Left ventricle myocardium inferior (tissue), 1 donor: Measurements from ENCODE around the gene SPTLC3. TPM values are rescaled to one million over a fixed set of nuclear protein-coding genes. Genes with fewer than 3 reads are reported as not detected.

ENCODE experiments used
- DNase-seq: peaks from one replicate; pipeline ENCODE4 v3.0.0-alpha.2; 2020
- H3K27ac ChIP-seq: fragments of 200-600 bp; replicated peaks from 2 replicates; pipeline ENCODE4 v1.8.0; 2021
- H3K27me3 ChIP-seq: fragments of 200-600 bp; 2 replicates; pipeline ENCODE4 v1.8.0; 2021; ENCODE audit warnings: low read depth
- H3K36me3 ChIP-seq: fragments of 200-600 bp; 2 replicates; pipeline ENCODE4 v1.8.0; 2021
- H3K4me1 ChIP-seq: fragments of 200-600 bp; 2 replicates; pipeline ENCODE4 v1.8.0; 2021
- H3K4me3 ChIP-seq: fragments of 200-600 bp; 2 replicates; pipeline ENCODE4 v1.8.0; 2021; ENCODE audit warnings: mild to moderate bottlenecking, moderate library complexity
- H3K9me3 ChIP-seq: fragments of 200-600 bp; replicated peaks from 2 replicates; pipeline ENCODE4 v1.8.0; 2021
- intact Hi-C: fragments of 100-400 bp; cut with micrococcal nuclease; formaldehyde crosslinking; loops from one replicate; pipeline ENCODE4 v1.11.0; 2022
- total RNA-seq: library from RNA; stranded (reverse); fragmentation: NEBNext Ultra II Directional; extraction: Animal tissue kit (Norgen Biotek cat#: 25700); gene quantifications from one replicate; pipeline ENCODE4 v1.2.1, GENCODE V29; 2021
- TF ChIP-seq, protein P1 (sequence below): fragments of 200-600 bp; IDR thresholded peaks from 2 replicates; pipeline ENCODE4 v1.8.0; 2021; ENCODE audit warnings: antibody characterized with exemption, mild to moderate bottlenecking, borderline replicate concordance
- donor health status: DM: no; HTN: yes; CAD: no; lungs with severe emphysema.

SPTLC3 gene
- total RNA-seq, 1 donor from 2014 or later = 9.0 TPM

GRCh38 chr20:13186043-13186774, 177.4 kb downstream of the SPTLC3 start:
- Histone ChIP-seq H3K27me3 (no peaks in the 10 kb centered on the region), H3K9me3 (peaks cover 32% of the 10 kb centered on the region), H3K4me1 (no peaks in the 10 kb centered on the region), H3K4me3 (no peak overlapping the region), H3K36me3 (no peaks in the 10 kb centered on the region), H3K27ac (no peak overlapping the region)
- no peak for DNase-seq
- intact Hi-C loops = no loop called here
- TF ChIP-seq, protein P1, sequence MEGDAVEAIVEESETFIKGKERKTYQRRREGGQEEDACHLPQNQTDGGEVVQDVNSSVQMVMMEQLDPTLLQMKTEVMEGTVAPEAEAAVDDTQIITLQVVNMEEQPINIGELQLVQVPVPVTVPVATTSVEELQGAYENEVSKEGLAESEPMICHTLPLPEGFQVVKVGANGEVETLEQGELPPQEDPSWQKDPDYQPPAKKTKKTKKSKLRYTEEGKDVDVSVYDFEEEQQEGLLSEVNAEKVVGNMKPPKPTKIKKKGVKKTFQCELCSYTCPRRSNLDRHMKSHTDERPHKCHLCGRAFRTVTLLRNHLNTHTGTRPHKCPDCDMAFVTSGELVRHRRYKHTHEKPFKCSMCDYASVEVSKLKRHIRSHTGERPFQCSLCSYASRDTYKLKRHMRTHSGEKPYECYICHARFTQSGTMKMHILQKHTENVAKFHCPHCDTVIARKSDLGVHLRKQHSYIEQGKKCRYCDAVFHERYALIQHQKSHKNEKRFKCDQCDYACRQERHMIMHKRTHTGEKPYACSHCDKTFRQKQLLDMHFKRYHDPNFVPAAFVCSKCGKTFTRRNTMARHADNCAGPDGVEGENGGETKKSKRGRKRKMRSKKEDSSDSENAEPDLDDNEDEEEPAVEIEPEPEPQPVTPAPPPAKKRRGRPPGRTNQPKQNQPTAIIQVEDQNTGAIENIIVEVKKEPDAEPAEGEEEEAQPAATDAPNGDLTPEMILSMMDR = no peak

DNA sequence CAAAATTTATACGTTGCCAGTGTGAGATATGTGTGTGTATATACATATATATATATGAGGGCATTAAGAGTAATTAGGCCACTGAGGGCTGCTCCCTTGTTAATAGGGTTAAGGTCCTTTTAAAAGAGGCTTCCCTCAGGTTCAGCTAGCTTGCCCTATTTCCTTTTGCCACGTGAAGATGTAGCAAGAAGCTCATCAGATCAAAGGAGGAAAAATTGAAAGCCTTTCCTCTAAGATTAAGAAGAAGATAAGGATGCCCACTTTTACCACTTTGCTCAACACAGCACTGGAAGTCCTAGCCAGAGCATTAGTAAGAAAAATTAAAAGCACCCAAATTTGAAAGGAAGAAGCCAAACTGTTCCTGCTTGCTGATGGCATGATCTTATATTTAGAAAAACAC, 179.1 kb downstream of the SPTLC3 start:
- Histone ChIP-seq H3K36me3 (no peaks in the 10 kb centered on the region), H3K27ac (no peak overlapping the region), H3K27me3 (no peaks in the 10 kb centered on the region), H3K4me3 (no peak overlapping the region), H3K4me1 (no peaks in the 10 kb centered on the region), H3K9me3 (peaks cover 32% of the 10 kb centered on the region)
- TF ChIP-seq, protein P1 = no peak
- DNase-seq = no peak
- intact Hi-C loops = no loop called here

GRCh38 chr20:13199279-13199678, 190.5 kb downstream of the SPTLC3 start:
- Histone ChIP-seq H3K4me3 (no peak overlapping the region), H3K36me3 (no peaks in the 10 kb centered on the region), H3K27ac (no peak overlapping the region), H3K9me3 (no peaks in the 10 kb centered on the region), H3K27me3 (no peaks in the 10 kb centered on the region), H3K4me1 (no peaks in the 10 kb centered on the region)
- TF ChIP-seq, protein P1 = no peak
- no peak for DNase-seq
- intact Hi-C loops = no loop called here

DNA sequence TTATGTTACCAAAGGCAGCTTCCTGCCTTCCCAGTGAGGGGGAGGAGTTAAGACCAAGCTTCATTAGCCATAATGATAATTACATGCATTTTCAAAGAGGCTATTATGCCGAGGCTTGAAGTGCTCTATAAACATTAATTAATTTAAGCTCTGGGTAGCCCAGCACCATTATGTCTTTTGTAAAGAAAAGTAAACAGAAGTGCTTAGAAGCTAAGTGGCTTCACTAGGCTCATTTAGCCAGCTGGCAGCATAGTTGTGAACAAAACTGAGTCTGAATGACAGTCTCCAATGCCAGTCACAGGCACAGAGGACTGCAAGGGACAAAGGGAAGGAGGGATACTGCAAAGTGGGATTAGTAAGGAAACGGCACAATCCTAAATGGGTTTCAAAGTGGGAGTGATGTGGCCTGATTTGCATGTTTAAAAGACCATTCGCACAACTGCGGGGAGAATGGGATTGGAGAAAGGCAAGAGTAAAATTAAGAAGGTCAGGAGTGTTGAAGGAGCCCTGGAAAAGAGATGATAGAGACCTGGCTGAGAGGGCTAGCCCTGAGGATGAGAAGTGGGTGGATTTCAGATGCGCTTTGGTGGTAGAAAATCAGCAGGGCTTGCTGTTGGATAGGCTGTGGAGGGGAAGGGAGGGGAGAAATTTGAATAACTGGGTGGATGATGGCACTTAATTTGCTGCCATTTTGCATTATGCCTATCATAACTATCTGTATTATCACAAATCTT, 192.2 kb downstream of the SPTLC3 start:
- Histone ChIP-seq H3K27ac (no peak overlapping the region), H3K4me1 (no peaks in the 10 kb centered on the region), H3K27me3 (peaks cover 3% of the 10 kb centered on the region), H3K4me3 (no peak overlapping the region), H3K36me3 (no peaks in the 10 kb centered on the region), H3K9me3 (no peaks in the 10 kb centered on the region)
- TF ChIP-seq, protein P1 = no peak
- DNase-seq = no peak
- intact Hi-C loops = no loop called here

GRCh38 chr20:13202565-13202964, 193.8 kb downstream of the SPTLC3 start:
- TF ChIP-seq, protein P1 = no peak
- Histone ChIP-seq H3K9me3 (no peaks in the 10 kb centered on the region), H3K36me3 (no peaks in the 10 kb centered on the region), H3K27ac (no peak overlapping the region), H3K4me1 (no peaks in the 10 kb centered on the region), H3K4me3 (no peak overlapping the region), H3K27me3 (peaks cover 3% of the 10 kb centered on the region)
- intact Hi-C loops = no loop called here
- no peak for DNase-seq
